BE2C (cell line): ENCODE data around the gene NOP10.

Experiments
- DNase-seq: peaks from one replicate; pipeline ENCODE4 v3.0.0-alpha.2; 2020
- H3K27me3 ChIP-seq: fragments of 250-450 bp; sonication (Bioruptor Pico); 2 replicates; pipeline ENCODE4 v1.5.1; 2020; ENCODE audit warnings: mild to moderate bottlenecking
- H3K36me3 ChIP-seq: fragments of 250-450 bp; sonication (Bioruptor Pico); 2 replicates; pipeline ENCODE4 v1.5.1; 2020; ENCODE audit warnings: mild to moderate bottlenecking
- H3K4me1 ChIP-seq: fragments of 250-450 bp; sonication (Bioruptor Pico); 2 replicates; pipeline ENCODE4 v1.5.1; 2020
- H3K4me3 ChIP-seq: 2 replicates; pipeline ENCODE4 v1.5.1; 2011; ENCODE audit warnings: low read depth, low read length
- H3K9me3 ChIP-seq: fragments of 250-450 bp; sonication (Bioruptor Pico); 2 replicates; pipeline ENCODE4 v1.5.1; 2020
- TF ChIP-seq, protein P1 (sequence below): IDR thresholded peaks from 2 replicates; pipeline ENCODE4 v1.5.1; 2012; ENCODE audit warnings: mild to moderate bottlenecking, low read depth, low read length

Gene NOP10

DNA sequence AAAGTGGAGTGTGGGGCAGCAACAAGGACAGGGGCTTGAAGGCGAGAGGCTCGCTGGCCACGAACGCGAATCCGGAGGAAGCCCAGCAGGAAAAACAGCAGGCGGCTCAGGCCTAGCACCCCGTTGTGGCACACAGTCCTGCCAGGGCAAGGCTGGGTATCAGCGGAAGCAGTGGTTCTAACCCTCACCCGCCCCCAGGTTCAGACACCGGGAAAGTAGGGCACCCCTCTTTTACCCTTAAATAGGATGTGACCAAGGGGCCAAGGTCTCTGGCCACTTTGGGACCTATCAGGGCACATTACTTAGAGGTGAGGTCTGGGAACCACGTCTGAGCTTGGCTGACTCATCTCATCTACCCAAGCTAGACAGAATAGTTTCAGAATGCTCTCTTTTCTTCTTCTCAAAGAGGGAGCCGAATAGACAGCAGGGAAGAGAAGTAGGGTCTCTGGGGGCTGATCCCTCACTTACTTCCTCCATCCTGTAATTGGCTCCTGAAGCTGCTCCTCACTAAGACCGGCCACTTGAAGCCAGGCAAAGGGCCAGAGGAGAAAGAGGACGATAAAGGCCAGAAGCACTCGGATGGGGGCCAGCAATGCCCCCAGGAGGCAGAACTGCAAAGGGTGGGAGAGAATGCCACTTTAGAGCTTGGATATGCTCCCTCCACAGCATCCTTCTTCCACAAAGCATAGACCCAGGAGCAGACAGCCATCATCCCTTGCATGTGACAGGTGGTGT, 22.3 kb upstream of the NOP10 start:
- Histone ChIP-seq H3K4me1 (no peaks in the 10 kb centered on the region), H3K9me3 (no peaks in the 10 kb centered on the region), H3K27me3 (no peaks in the 10 kb centered on the region), H3K4me3 (no peak overlapping the region; the same call in 1 of the 2 replicates), H3K36me3 (no peaks in the 10 kb centered on the region)
- TF ChIP-seq, protein P1, sequence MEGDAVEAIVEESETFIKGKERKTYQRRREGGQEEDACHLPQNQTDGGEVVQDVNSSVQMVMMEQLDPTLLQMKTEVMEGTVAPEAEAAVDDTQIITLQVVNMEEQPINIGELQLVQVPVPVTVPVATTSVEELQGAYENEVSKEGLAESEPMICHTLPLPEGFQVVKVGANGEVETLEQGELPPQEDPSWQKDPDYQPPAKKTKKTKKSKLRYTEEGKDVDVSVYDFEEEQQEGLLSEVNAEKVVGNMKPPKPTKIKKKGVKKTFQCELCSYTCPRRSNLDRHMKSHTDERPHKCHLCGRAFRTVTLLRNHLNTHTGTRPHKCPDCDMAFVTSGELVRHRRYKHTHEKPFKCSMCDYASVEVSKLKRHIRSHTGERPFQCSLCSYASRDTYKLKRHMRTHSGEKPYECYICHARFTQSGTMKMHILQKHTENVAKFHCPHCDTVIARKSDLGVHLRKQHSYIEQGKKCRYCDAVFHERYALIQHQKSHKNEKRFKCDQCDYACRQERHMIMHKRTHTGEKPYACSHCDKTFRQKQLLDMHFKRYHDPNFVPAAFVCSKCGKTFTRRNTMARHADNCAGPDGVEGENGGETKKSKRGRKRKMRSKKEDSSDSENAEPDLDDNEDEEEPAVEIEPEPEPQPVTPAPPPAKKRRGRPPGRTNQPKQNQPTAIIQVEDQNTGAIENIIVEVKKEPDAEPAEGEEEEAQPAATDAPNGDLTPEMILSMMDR = no peak
- DNase-seq = no peak

DNA sequence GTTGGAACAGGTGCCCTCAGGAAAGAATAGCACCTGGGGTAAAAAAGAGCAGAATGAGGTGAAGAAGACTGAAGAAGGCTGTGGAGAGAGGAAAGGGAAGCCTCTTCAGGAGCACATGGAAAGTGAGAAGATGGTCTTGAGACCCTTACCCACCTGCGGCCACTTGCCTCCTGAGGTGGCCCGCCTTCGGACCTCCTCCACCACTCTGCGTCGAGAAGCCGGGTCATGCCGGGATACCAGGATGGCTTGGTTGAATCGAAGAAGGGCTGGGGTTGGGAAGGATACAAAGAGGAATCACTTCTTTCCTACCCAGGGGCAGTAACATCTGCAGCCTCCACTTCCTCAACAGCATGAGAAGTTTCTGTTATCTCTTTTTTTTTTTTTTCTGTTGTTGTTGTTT, 21.1 kb upstream of the NOP10 start:
- H3K9me3 ChIP-seq = no peaks in the 10 kb centered on the region
- peaks cover 5% of the 10 kb centered on the region for H3K36me3 ChIP-seq
- H3K27me3 ChIP-seq = no peaks in the 10 kb centered on the region
- no peak overlapping the region for H3K4me3 ChIP-seq
- no peaks in the 10 kb centered on the region for H3K4me1 ChIP-seq
- TF ChIP-seq, protein P1 = no peak
- DNase-seq = no peak

DNA sequence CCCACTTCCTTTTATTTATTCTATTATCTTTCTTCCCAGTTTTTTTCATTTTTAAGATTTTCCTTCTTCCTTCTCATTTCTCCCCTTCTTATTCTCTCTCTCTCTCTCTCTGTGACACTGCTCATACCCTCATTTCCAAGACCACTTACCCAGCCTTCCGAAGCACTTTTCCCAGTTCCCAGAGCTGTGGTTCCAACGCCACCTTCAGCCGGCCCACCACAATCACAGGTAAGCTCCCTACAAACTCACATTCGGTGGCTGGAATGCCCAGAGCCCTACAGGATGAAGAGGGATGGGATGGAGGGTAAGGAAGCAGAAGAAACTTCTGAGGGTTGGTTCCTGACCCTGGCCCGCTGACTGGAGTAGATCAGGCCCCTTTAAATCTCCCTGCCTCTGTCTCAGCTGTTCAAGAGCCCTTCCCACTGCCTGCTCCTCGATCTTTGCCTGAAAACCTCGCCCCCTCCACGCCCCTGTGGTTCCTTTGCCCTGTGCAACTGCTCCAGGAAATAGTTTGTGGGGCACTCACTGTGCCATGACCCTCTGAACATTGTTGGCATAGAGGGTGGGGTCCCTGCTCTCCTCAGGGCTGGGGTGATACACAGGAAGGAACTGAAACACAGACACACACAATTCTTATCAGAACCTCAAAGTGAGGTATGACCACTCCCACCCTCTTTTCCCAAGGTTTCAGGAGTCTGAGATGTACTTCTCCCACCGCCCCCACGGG, 19.3 kb upstream of the NOP10 start:
- Histone ChIP-seq H3K4me1 (no peaks in the 10 kb centered on the region), H3K36me3 (peaks cover 15% of the 10 kb centered on the region), H3K9me3 (no peaks in the 10 kb centered on the region), H3K27me3 (no peaks in the 10 kb centered on the region), H3K4me3 (no peak overlapping the region)
- TF ChIP-seq, protein P1 = no peak
- no peak for DNase-seq

DNA sequence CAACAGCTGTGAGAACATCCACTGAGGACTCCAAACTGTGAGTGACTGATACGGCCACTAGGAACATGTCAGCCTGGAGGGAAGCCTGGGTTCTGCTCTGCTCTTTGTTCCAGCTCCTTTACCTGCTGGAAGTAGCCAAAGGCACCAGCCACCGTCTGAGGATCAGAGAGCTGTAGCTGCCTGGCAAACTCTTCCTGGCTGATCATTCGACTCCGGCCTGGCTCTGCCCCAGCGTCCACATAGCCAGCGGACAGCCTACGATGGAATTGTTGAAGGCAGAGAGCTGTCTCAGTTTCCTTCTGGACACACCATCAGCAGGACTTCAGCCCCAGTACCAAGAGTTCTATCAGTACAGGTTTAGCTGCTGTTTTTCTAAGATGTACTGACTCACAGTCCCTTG, 18.3 kb upstream of the NOP10 start:
- TF ChIP-seq, protein P1 = no peak
- Histone ChIP-seq H3K4me1 (no peaks in the 10 kb centered on the region), H3K36me3 (peaks cover 16% of the 10 kb centered on the region)

DNA sequence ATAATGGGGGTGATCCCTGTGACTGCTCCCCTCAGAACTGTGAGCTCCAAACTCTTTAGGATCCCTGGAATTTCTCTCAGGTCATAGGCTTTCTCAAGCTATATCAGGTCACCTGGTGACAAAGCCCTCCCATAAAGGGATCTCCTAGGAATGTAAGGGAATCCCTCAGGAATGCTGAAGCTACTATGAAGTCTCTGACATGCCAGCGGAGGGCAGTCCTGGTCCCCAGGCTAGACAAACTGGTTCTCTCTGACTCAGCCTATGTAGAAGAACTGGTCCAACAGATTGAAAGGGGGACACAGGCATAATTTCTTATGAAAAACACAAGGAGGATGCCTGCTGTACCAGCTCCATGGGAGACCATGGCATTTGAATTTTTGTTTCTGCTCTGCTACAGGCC, 17.4 kb upstream of the NOP10 start:
- Histone ChIP-seq H3K27me3 (no peaks in the 10 kb centered on the region), H3K4me3 (no peak overlapping the region), H3K4me1 (no peaks in the 10 kb centered on the region), H3K36me3 (peaks cover 16% of the 10 kb centered on the region), H3K9me3 (no peaks in the 10 kb centered on the region)
- no peak for DNase-seq
- TF ChIP-seq, protein P1 = no peak

More for the DNA sequence above, 18.3 kb upstream of the NOP10 start:
- no peak overlapping the region for H3K4me3 ChIP-seq
- H3K9me3 ChIP-seq = no peaks in the 10 kb centered on the region
- no peak for DNase-seq
- no peaks in the 10 kb centered on the region for H3K27me3 ChIP-seq

DNA sequence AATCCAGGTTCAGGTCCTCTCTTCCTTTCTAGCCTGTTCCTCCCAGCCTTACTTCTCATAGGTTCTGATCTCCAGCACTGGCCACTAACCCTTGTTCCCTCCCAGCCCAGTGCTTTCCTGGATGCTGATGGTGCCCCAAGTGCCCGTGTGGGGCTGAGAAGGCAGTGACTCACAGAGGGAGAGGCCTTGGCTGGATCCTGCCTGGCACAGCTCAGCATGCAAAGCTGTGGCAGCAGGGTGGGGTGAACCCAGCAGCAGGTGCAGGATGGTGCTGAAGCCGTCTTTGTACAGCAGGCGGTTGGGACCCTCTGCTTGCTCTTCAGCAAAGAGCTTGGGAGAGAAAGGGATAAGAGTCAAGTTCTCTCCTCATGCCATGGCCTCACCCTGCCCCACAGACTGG, 16.5 kb upstream of the NOP10 start:
- H3K27me3 ChIP-seq = no peaks in the 10 kb centered on the region
- DNase-seq = no peak
- no peaks in the 10 kb centered on the region for H3K9me3 ChIP-seq
- TF ChIP-seq, protein P1 = no peak
- no peak overlapping the region for H3K4me3 ChIP-seq
- H3K36me3 ChIP-seq = peaks cover 16% of the 10 kb centered on the region
- no peaks in the 10 kb centered on the region for H3K4me1 ChIP-seq
